Umbilical cord (tissue), 2 donors: ENCODE results near the gene BRIP1. TPM values are rescaled to one million over a fixed set of nuclear protein-coding genes. Genes with fewer than 3 reads are reported as not detected.
A peak's percentile ranks its signal among the peaks of the same experiment; 100 is the strongest.
"Not testable (repeated sequence)": the region's sequence is repeated elsewhere in the genome, so short reads cannot be mapped to it uniquely, and the experiment has no call there.

Experiments
- DNase-seq: peaks from one replicate; pipeline ENCODE4 v3.0.0-alpha.2; 2015; ENCODE audit warnings: low spot score
- total RNA-seq: library from RNA; depleted of rRNA; stranded (reverse); fragments of >200 nt; gene quantifications from one replicate; pipeline ENCODE4 v1.2.3, GENCODE V29; 2014; ENCODE audit warnings: low replicate concordance; ENCODE audit not compliant: insufficient read depth

Gene BRIP1
- total RNA-seq, 1 donor from 2014 or later, result 10.6 TPM

GRCh38 chr17:61803796-61804195 lies 59.5 kb downstream of the BRIP1 start:
- DNase-seq, result no peak

GRCh38 chr17:61803216-61803615 lies 60.1 kb downstream of the BRIP1 start:
- DNase-seq, result no peak

GRCh38 chr17:61799812-61800484 lies 63.4 kb downstream of the BRIP1 start:
- no peak for DNase-seq

- no peak for DNase-seq
Observed at GRCh38 chr17:61797283-61797682, 66.0 kb downstream of the BRIP1 start.

- DNase-seq, result no peak
Observed at GRCh38 chr17:61795546-61795945, 67.8 kb downstream of the BRIP1 start.

- no peak for DNase-seq
Observed at GRCh38 chr17:61794792-61795191, 68.5 kb downstream of the BRIP1 start.

- DNase-seq, result no peak
Observed at GRCh38 chr17:61794242-61794641, 69.1 kb downstream of the BRIP1 start.

GRCh38 chr17:61793565-61793964 lies 69.8 kb downstream of the BRIP1 start:
- DNase-seq, result no peak

GRCh38 chr17:61789872-61790271 lies 73.5 kb downstream of the BRIP1 start:
- no peak for DNase-seq

GRCh38 chr17:61786088-61786487 lies 77.2 kb downstream of the BRIP1 start:
- DNase-seq, result no peak

GRCh38 chr17:61784510-61784909 lies 78.8 kb downstream of the BRIP1 start:
- DNase-seq, result no peak

- no peak for DNase-seq
Observed at GRCh38 chr17:61783556-61784304, 79.6 kb downstream of the BRIP1 start.

- DNase-seq, result no peak
Observed at GRCh38 chr17:61783120-61783519, 80.2 kb downstream of the BRIP1 start.

GRCh38 chr17:61782683-61783082 lies 80.6 kb downstream of the BRIP1 start:
- no peak for DNase-seq

GRCh38 chr17:61775364-61775763 lies 88.0 kb downstream of the BRIP1 start:
- no peak for DNase-seq

GRCh38 chr17:61774724-61775123 lies 88.6 kb downstream of the BRIP1 start:
- DNase-seq, result no peak

GRCh38 chr17:61774087-61774486 lies 89.2 kb downstream of the BRIP1 start:
- not testable (repeated sequence) for DNase-seq

GRCh38 chr17:61770752-61771533 lies 92.4 kb downstream of the BRIP1 start:
- no peak for DNase-seq

GRCh38 chr17:61770043-61770442 lies 93.3 kb downstream of the BRIP1 start:
- DNase-seq, result no peak

GRCh38 chr17:61768405-61768804 lies 94.9 kb downstream of the BRIP1 start:
- DNase-seq, result no peak

- DNase-seq, result peak; percentile 39
Observed at GRCh38 chr17:61766520-61766919, 96.8 kb downstream of the BRIP1 start.

- no peak for DNase-seq
Observed at GRCh38 chr17:61764846-61765245, 98.5 kb downstream of the BRIP1 start.
